WTC11 (cell line): ENCODE measurements around the gene ATP5ME. TPM values are rescaled to one million over a fixed set of nuclear protein-coding genes. Genes with fewer than 3 reads are reported as not detected.

ENCODE experiments used
- ATAC-seq: fragments of 200-7000 bp; cut with Tn5 transposase; 2 replicates; pipeline ENCODE4 v1.10.0; 2021; ENCODE audit warnings: mild to moderate bottlenecking, moderate library complexity
- CTCF ChIA-PET: fragments of 300-600 bp; sonication (Branson Sonifier 250); formaldehyde crosslinking; loops from one replicate; lab custom pipeline; 2021; ENCODE audit warnings: antibody characterized with exemption; lab: Charles Lee
- POLR2A ChIA-PET: fragments of 350-600 bp; sonication (Branson Sonifier 250); formaldehyde crosslinking; loops from one replicate; lab custom pipeline; 2021; ENCODE audit warnings: antibody characterized with exemption; lab: Charles Lee
- DNase-seq: peaks from one replicate; pipeline ENCODE4 v3.0.0; 2021; ENCODE audit warnings: low spot score
- H3K27ac Mint-ChIP-seq: 2 replicates; pipeline ENCODE4 v1.8.0; 2021; ENCODE audit warnings: mixed read lengths
- H3K27me3 Mint-ChIP-seq: 2 replicates; pipeline ENCODE4 v1.8.0; 2021; ENCODE audit warnings: low read depth, mild to moderate bottlenecking, moderate library complexity, mixed read lengths
- H3K36me3 Mint-ChIP-seq: 2 replicates; pipeline ENCODE4 v1.8.0; 2021; ENCODE audit warnings: mixed read lengths
- H3K4me1 Mint-ChIP-seq: 2 replicates; pipeline ENCODE4 v1.8.0; 2022; ENCODE audit warnings: mixed read lengths
- H3K4me3 Mint-ChIP-seq: 2 replicates; pipeline ENCODE4 v1.8.0; 2021; ENCODE audit warnings: mild to moderate bottlenecking, moderate library complexity, mixed read lengths
- H3K9me3 Mint-ChIP-seq: 2 replicates; pipeline ENCODE4 v1.8.0; 2021; ENCODE audit warnings: mixed read lengths
- AR ChIP-seq: fragments of 250-450 bp; sonication (Bioruptor Pico); IDR thresholded peaks from 2 replicates; pipeline ENCODE4 v1.9.0; 2021; ENCODE audit warnings: mild to moderate bottlenecking
- ATF3 ChIP-seq: sonication (generic); formaldehyde crosslinking; conservative IDR thresholded peaks from 2 replicates; pipeline ENCODE4 v1.8.1; 2022; ENCODE audit warnings: mild to moderate bottlenecking, missing genetic modification reagents
- CTCF ChIP-seq: fragments of 200-600 bp; IDR thresholded peaks from 2 replicates; pipeline ENCODE4 v1.8.0; 2022; ENCODE audit warnings: antibody characterized with exemption
- ERG ChIP-seq: fragments of 250-450 bp; sonication (Bioruptor Pico); IDR thresholded peaks from 2 replicates; pipeline ENCODE4 v1.8.0; 2021; ENCODE audit warnings: mild to moderate bottlenecking
- IRF1 ChIP-seq: sonication (generic); formaldehyde crosslinking; IDR thresholded peaks from 2 replicates; pipeline ENCODE4 v1.8.0; 2023; ENCODE audit warnings: missing genetic modification reagents
- JAZF1 ChIP-seq: fragments of 250-450 bp; sonication (Bioruptor Pico); IDR thresholded peaks from 2 replicates; pipeline ENCODE4 v1.9.0; 2021; ENCODE audit warnings: moderate library complexity, mild to moderate bottlenecking, inconsistent platforms
- MLX ChIP-seq: sonication (generic); formaldehyde crosslinking; IDR thresholded peaks from 2 replicates; pipeline ENCODE4 v1.8.1; 2023; ENCODE audit warnings: mild to moderate bottlenecking, missing genetic modification reagents, moderate library complexity
- MXD4 ChIP-seq: fragments of 250-450 bp; sonication (Bioruptor Pico); IDR thresholded peaks from 2 replicates; pipeline ENCODE4 v1.8.0; 2021; ENCODE audit warnings: mild to moderate bottlenecking, moderate library complexity, borderline replicate concordance
- OVOL2 ChIP-seq: fragments of 250-450 bp; sonication (Bioruptor Pico); IDR thresholded peaks from 2 replicates; pipeline ENCODE4 v1.9.0; 2021; ENCODE audit warnings: mild to moderate bottlenecking, borderline replicate concordance
- TEAD1 ChIP-seq: sonication (generic); formaldehyde crosslinking; IDR thresholded peaks from 2 replicates; pipeline ENCODE4 v1.8.0; 2022; ENCODE audit warnings: mild to moderate bottlenecking, missing genetic modification reagents
- USF2 ChIP-seq: sonication (generic); formaldehyde crosslinking; IDR thresholded peaks from 2 replicates; pipeline ENCODE4 v1.8.1; 2023; ENCODE audit warnings: mild to moderate bottlenecking, missing genetic modification reagents, moderate library complexity
- ZNF317 ChIP-seq: sonication (generic); formaldehyde crosslinking; IDR thresholded peaks from 2 replicates; pipeline ENCODE4 v1.8.1; 2023; ENCODE audit warnings: low read depth, mild to moderate bottlenecking, moderate library complexity, missing genetic modification reagents, borderline replicate concordance
- ZNF423 ChIP-seq: fragments of 250-450 bp; sonication (Bioruptor Pico); IDR thresholded peaks from 2 replicates; pipeline ENCODE4 v2.1.2; 2022; ENCODE audit warnings: mild to moderate bottlenecking, moderate library complexity
- ZNF532 ChIP-seq: fragments of 250-450 bp; sonication (Bioruptor Pico); IDR thresholded peaks from 2 replicates; pipeline ENCODE4 v1.9.0; 2021; ENCODE audit warnings: mild to moderate bottlenecking, borderline replicate concordance
- total RNA-seq: library from RNA; stranded (reverse); gene quantifications from 3 replicates; pipeline ENCODE4 v1.2.3, GENCODE V29; 2021
- TF ChIP-seq, protein P1 (sequence below): sonication (generic); formaldehyde crosslinking; IDR thresholded peaks from 2 replicates; pipeline ENCODE4 v1.8.1; 2023; ENCODE audit warnings: mild to moderate bottlenecking, missing genetic modification reagents

The ATP5ME gene
- total RNA-seq, 1 experiment from 2014 or later: 468 TPM

GRCh38 chr4:710116-710515 lies 36.0 kb upstream of the ATP5ME start:
- DNase-seq (no peak), ATAC-seq (no peak)
- Mint-ChIP-seq H3K27me3 (no peaks in the 10 kb centered on the region; the same call in 1 of the 2 replicates), H3K27ac (no peak overlapping the region), H3K9me3 (peaks cover 11% of the 10 kb centered on the region), H3K4me3 (no peak overlapping the region), H3K36me3 (peaks cover 30% of the 10 kb centered on the region), H3K4me1 (peaks cover 10% of the 10 kb centered on the region; the same call in 1 of the 2 replicates)
- CTCF ChIA-PET: interaction anchor here (0.9 to 2.4 kb wide), 3 partner anchors 26 to 33 kb away, joined by 3 to 7 read pairs (median 3); no protein-coding TSS in a partner anchor
- POLR2A ChIA-PET: no interaction called here
- no peak for TF ChIP-seq MXD4 (CRISPR knock-in tag)
- 0 out of 2 replicates have a peak, but pooled peaks have one; percentile 9 for TF ChIP-seq USF2 (CRISPR knock-in tag)

DNA sequence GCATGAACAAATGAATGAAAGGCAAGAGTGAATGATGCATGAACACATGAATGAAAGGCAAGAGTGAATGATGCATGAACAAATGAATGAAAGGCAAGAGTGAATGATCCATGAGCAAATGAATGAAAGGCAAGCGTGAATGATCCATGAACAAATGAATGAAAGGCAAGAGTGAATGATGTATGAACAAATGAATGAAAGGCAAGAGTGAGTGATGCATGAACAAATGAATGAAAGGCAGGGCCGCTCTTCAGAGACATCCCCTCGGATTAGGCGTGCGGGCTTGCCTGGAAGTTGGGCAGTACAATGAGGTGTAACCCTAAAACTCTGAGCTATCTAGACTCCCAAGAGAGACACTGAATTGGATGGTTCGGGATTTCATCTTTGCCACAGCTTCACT lies 35.3 kb upstream of the ATP5ME start:
- POLR2A ChIA-PET: no interaction called here
- H3K27ac Mint-ChIP-seq: no peak overlapping the region
- peaks cover 11% of the 10 kb centered on the region for H3K9me3 Mint-ChIP-seq
- peaks cover 4% of the 10 kb centered on the region; the same call in 1 of the 2 replicates for H3K27me3 Mint-ChIP-seq
- ATAC-seq (no peak), DNase-seq (no peak)
- H3K36me3 Mint-ChIP-seq: peaks cover 27% of the 10 kb centered on the region
- no peak overlapping the region for H3K4me3 Mint-ChIP-seq
- CTCF ChIA-PET: interaction anchor here (0.9 to 2.4 kb wide), 2 partner anchors 26 to 33 kb away, joined by 3 to 7 read pairs; no protein-coding TSS in a partner anchor
- TF ChIP-seq IRF1 (no peak), ZNF532 (CRISPR knock-in tag) (no peak), AR (CRISPR knock-in tag) (no peak), ZNF317 (no peak), TEAD1 (CRISPR knock-in tag) (no peak), CTCF (no peak), ATF3 (CRISPR knock-in tag) (no peak), ERG (CRISPR knock-in tag) (no peak), OVOL2 (CRISPR knock-in tag) (no peak), MLX (CRISPR knock-in tag) (no peak), ZNF423 (no peak), JAZF1 (no peak)
- TF ChIP-seq, protein P1, sequence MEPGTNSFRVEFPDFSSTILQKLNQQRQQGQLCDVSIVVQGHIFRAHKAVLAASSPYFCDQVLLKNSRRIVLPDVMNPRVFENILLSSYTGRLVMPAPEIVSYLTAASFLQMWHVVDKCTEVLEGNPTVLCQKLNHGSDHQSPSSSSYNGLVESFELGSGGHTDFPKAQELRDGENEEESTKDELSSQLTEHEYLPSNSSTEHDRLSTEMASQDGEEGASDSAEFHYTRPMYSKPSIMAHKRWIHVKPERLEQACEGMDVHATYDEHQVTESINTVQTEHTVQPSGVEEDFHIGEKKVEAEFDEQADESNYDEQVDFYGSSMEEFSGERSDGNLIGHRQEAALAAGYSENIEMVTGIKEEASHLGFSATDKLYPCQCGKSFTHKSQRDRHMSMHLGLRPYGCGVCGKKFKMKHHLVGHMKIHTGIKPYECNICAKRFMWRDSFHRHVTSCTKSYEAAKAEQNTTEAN (CRISPR knock-in tag): no peak
- H3K4me1 Mint-ChIP-seq: peaks cover 10% of the 10 kb centered on the region; the same call in 1 of the 2 replicates
